WTC11 (cell line): ENCODE measurements around the gene RPL36. TPM values are rescaled to one million over a fixed set of nuclear protein-coding genes. Genes with fewer than 3 reads are reported as not detected.

Source experiments
- ATAC-seq: fragments of 200-7000 bp; cut with Tn5 transposase; 2 replicates; pipeline ENCODE4 v1.10.0; 2021; ENCODE audit warnings: mild to moderate bottlenecking, moderate library complexity
- CTCF ChIA-PET: fragments of 300-600 bp; sonication (Branson Sonifier 250); formaldehyde crosslinking; loops from one replicate; lab custom pipeline; 2021; ENCODE audit warnings: antibody characterized with exemption; lab: Charles Lee
- POLR2A ChIA-PET: fragments of 350-600 bp; sonication (Branson Sonifier 250); formaldehyde crosslinking; loops from one replicate; lab custom pipeline; 2021; ENCODE audit warnings: antibody characterized with exemption; lab: Charles Lee
- DNase-seq: peaks from one replicate; pipeline ENCODE4 v3.0.0; 2021; ENCODE audit warnings: low spot score
- H3K27ac Mint-ChIP-seq: 2 replicates; pipeline ENCODE4 v1.8.0; 2021; ENCODE audit warnings: mixed read lengths
- H3K27me3 Mint-ChIP-seq: 2 replicates; pipeline ENCODE4 v1.8.0; 2021; ENCODE audit warnings: low read depth, mild to moderate bottlenecking, moderate library complexity, mixed read lengths
- H3K36me3 Mint-ChIP-seq: 2 replicates; pipeline ENCODE4 v1.8.0; 2021; ENCODE audit warnings: mixed read lengths
- H3K4me1 Mint-ChIP-seq: 2 replicates; pipeline ENCODE4 v1.8.0; 2022; ENCODE audit warnings: mixed read lengths
- H3K4me3 Mint-ChIP-seq: 2 replicates; pipeline ENCODE4 v1.8.0; 2021; ENCODE audit warnings: mild to moderate bottlenecking, moderate library complexity, mixed read lengths
- H3K9me3 Mint-ChIP-seq: 2 replicates; pipeline ENCODE4 v1.8.0; 2021; ENCODE audit warnings: mixed read lengths
- AFF4 ChIP-seq: sonication (generic); formaldehyde crosslinking; IDR thresholded peaks from 2 replicates; pipeline ENCODE4 v1.8.1; 2023; ENCODE audit warnings: mild to moderate bottlenecking, missing genetic modification reagents, borderline replicate concordance
- CDX4 ChIP-seq: fragments of 250-450 bp; sonication (Bioruptor Pico); IDR thresholded peaks from 2 replicates; pipeline ENCODE4 v1.9.0; 2021; ENCODE audit warnings: moderate library complexity, mild to moderate bottlenecking, inconsistent platforms, borderline replicate concordance
- CREM ChIP-seq: sonication (generic); formaldehyde crosslinking; IDR thresholded peaks from 2 replicates; pipeline ENCODE4 v1.8.1; 2022; ENCODE audit warnings: mild to moderate bottlenecking, missing genetic modification reagents, moderate library complexity
- ELF4 ChIP-seq: sonication (generic); formaldehyde crosslinking; IDR thresholded peaks from 2 replicates; pipeline ENCODE4 v1.8.1; 2022; ENCODE audit warnings: low read depth, mild to moderate bottlenecking, moderate library complexity, missing genetic modification reagents
- ETV6 ChIP-seq: sonication (generic); formaldehyde crosslinking; IDR thresholded peaks from 2 replicates; pipeline ENCODE4 v1.8.1; 2022; ENCODE audit warnings: mild to moderate bottlenecking, missing genetic modification reagents
- FOXK1 ChIP-seq: sonication (generic); formaldehyde crosslinking; IDR thresholded peaks from 2 replicates; pipeline ENCODE4 v1.8.0; 2022; ENCODE audit warnings: mild to moderate bottlenecking, moderate library complexity, missing genetic modification reagents
- MAX ChIP-seq: sonication (generic); formaldehyde crosslinking; IDR thresholded peaks from 2 replicates; pipeline ENCODE4 v1.8.0; 2022; ENCODE audit warnings: mild to moderate bottlenecking, missing genetic modification reagents
- MLX ChIP-seq: sonication (generic); formaldehyde crosslinking; IDR thresholded peaks from 2 replicates; pipeline ENCODE4 v1.8.1; 2023; ENCODE audit warnings: mild to moderate bottlenecking, missing genetic modification reagents, moderate library complexity
- NFATC4 ChIP-seq: fragments of 250-450 bp; sonication (Bioruptor Pico); IDR thresholded peaks from 2 replicates; pipeline ENCODE4 v1.9.0; 2021; ENCODE audit warnings: mild to moderate bottlenecking
- NFYB ChIP-seq: sonication (generic); formaldehyde crosslinking; conservative IDR thresholded peaks from 2 replicates; pipeline ENCODE4 v1.8.0; 2022; ENCODE audit warnings: low read depth, missing genetic modification reagents
- TP53 ChIP-seq: sonication (generic); formaldehyde crosslinking; IDR thresholded peaks from 2 replicates; pipeline ENCODE4 v1.8.1; 2023; ENCODE audit warnings: mild to moderate bottlenecking, missing genetic modification reagents
- ZBTB43 ChIP-seq: sonication (generic); formaldehyde crosslinking; IDR thresholded peaks from 2 replicates; pipeline ENCODE4 v1.8.1; 2023; ENCODE audit warnings: mild to moderate bottlenecking, missing genetic modification reagents
- ZNF219 ChIP-seq: sonication (generic); formaldehyde crosslinking; IDR thresholded peaks from 2 replicates; pipeline ENCODE4 v1.8.0; 2023; ENCODE audit warnings: missing genetic modification reagents, mild to moderate bottlenecking, borderline replicate concordance
- ZNF416 ChIP-seq: fragments of 250-450 bp; sonication (Bioruptor Pico); IDR thresholded peaks from 2 replicates; pipeline ENCODE4 v1.9.0; 2021; ENCODE audit warnings: mild to moderate bottlenecking, inconsistent platforms
- ZNF423 ChIP-seq: fragments of 250-450 bp; sonication (Bioruptor Pico); IDR thresholded peaks from 2 replicates; pipeline ENCODE4 v2.1.2; 2022; ENCODE audit warnings: mild to moderate bottlenecking, moderate library complexity
- total RNA-seq: library from RNA; stranded (reverse); gene quantifications from 3 replicates; pipeline ENCODE4 v1.2.3, GENCODE V29; 2021

Gene RPL36
- total RNA-seq, 1 experiment from 2014 or later, result 1,080 TPM

GRCh38 chr19:5711713-5712161 lies 21.6 kb downstream of the RPL36 start (continued):
- no peak for TF ChIP-seq MAX
- TF ChIP-seq ZNF416 (CRISPR knock-in tag), result no peak
- TF ChIP-seq TP53, result no peak
- TF ChIP-seq FOXK1 (CRISPR knock-in tag), result no peak
- no peak for TF ChIP-seq ETV6 (CRISPR knock-in tag)
- no peak for TF ChIP-seq AFF4
- TF ChIP-seq CREM (CRISPR knock-in tag), result no peak

- CTCF ChIA-PET, result interaction anchor here (2.1 to 2.8 kb wide), 2 partner anchors 24 to 91 kb away, joined by 5 to 12 read pairs; partner anchors contain the start of gene RPL36
- H3K4me1 Mint-ChIP-seq, result peaks cover 8% of the 10 kb centered on the region
- no peak overlapping the region for H3K27ac Mint-ChIP-seq
- no peaks in the 10 kb centered on the region for H3K9me3 Mint-ChIP-seq
- ATAC-seq (no peak), DNase-seq (no peak)
- POLR2A ChIA-PET, result interaction anchor here (0.5 to 1.3 kb wide), 2 partner anchors 22 to 47 kb away, joined by 3 to 6 read pairs; no protein-coding TSS in a partner anchor
- TF ChIP-seq ZNF219 (CRISPR knock-in tag) (no peak), NFATC4 (CRISPR knock-in tag) (no peak), CDX4 (CRISPR knock-in tag) (no peak), ZBTB43 (no peak), FOXK1 (CRISPR knock-in tag) (no peak)
- no peaks in the 10 kb centered on the region for H3K27me3 Mint-ChIP-seq
- H3K4me3 Mint-ChIP-seq, result no peak overlapping the region
- H3K36me3 Mint-ChIP-seq, result peaks cover 46% of the 10 kb centered on the region
These were observed 23.1 kb downstream of the RPL36 start for GRCh38 chr19:5713228-5713627.

- ATAC-seq, result no peak
- TF ChIP-seq ZNF423 (CRISPR knock-in tag), result no peak
- no peak for TF ChIP-seq NFYB
- TF ChIP-seq ELF4 (CRISPR knock-in tag), result no peak
- no peak for TF ChIP-seq MLX
- Mint-ChIP-seq H3K4me3 (no peak overlapping the region), H3K27ac (no peak overlapping the region), H3K9me3 (no peaks in the 10 kb centered on the region), H3K27me3 (no peaks in the 10 kb centered on the region), H3K4me1 (peaks cover 16% of the 10 kb centered on the region), H3K36me3 (peaks cover 49% of the 10 kb centered on the region)
- no peak for DNase-seq
- CTCF ChIA-PET, result interaction anchor here (1.1 kb wide), 1 partner anchor 28 kb away, joined by 3 read pairs; no protein-coding TSS in a partner anchor
- POLR2A ChIA-PET, result interaction anchor here (0.7 kb wide), 1 partner anchor 25 kb away, joined by 5 read pairs; no protein-coding TSS in a partner anchor
These were observed 24.7 kb downstream of the RPL36 start for GRCh38 chr19:5714816-5715215.
